GM23338 (cell line): ENCODE data around the gene COL1A1. TPM values are rescaled to one million over a fixed set of nuclear protein-coding genes. Genes with fewer than 3 reads are reported as not detected.

Experiments used
- ATAC-seq: fragments of 200-7000 bp; cut with Tn5 transposase; 3 replicates; pipeline ENCODE4 v1.9.1; 2020
- DNase-seq: peaks from one replicate; pipeline ENCODE4 v3.0.0-alpha.2; 2015; ENCODE audit warnings: low spot score
- H2AFZ ChIP-seq: fragments of 200-600 bp; sonication (generic); 2 replicates; pipeline ENCODE4 v1.8.0; 2016; ENCODE audit warnings: antibody characterized with exemption, mild to moderate bottlenecking, moderate library complexity
- H3F3A ChIP-seq: fragments of 200-600 bp; sonication (generic); replicated peaks from 2 replicates; pipeline ENCODE4 v1.8.0; 2017; ENCODE audit warnings: antibody characterized with exemption, mixed run types, low read depth
- H3K27ac ChIP-seq: fragments of 200-600 bp; sonication (generic); 2 replicates; pipeline ENCODE4 v1.6.1; 2016; ENCODE audit warnings: low read depth
- H3K27me3 ChIP-seq: fragments of 200-600 bp; sonication (generic); 2 replicates; pipeline ENCODE4 v1.8.0; 2016; ENCODE audit warnings: mild to moderate bottlenecking, mixed run types, moderate library complexity; ENCODE audit not compliant: insufficient read depth
- H3K36me3 ChIP-seq: fragments of 200-600 bp; sonication (generic); 2 replicates; pipeline ENCODE4 v1.8.0; 2016; ENCODE audit warnings: mild to moderate bottlenecking; ENCODE audit not compliant: insufficient read depth
- H3K4me1 ChIP-seq: fragments of 200-600 bp; sonication (generic); 2 replicates; pipeline ENCODE4 v1.8.0; 2016; ENCODE audit warnings: mild to moderate bottlenecking, moderate library complexity; ENCODE audit not compliant: insufficient read depth
- H3K4me2 ChIP-seq: fragments of 200-600 bp; sonication (generic); 2 replicates; pipeline ENCODE4 v1.7.1; 2017; ENCODE audit warnings: mixed run types
- H3K4me3 ChIP-seq: fragments of 200-600 bp; sonication (generic); 2 replicates; pipeline ENCODE4 v1.6.1; 2016; ENCODE audit warnings: mixed run types
- H3K79me2 ChIP-seq: fragments of 200-600 bp; sonication (generic); replicated peaks from 2 replicates; pipeline ENCODE4 v1.8.0; 2017; ENCODE audit warnings: mild to moderate bottlenecking; ENCODE audit not compliant: insufficient read depth
- H3K9me2 ChIP-seq: fragments of 200-600 bp; sonication (generic); 2 replicates; pipeline ENCODE4 v1.8.0; 2017; ENCODE audit not compliant: insufficient read depth
- H4K20me1 ChIP-seq: fragments of 200-600 bp; sonication (generic); replicated peaks from 2 replicates; pipeline ENCODE4 v1.8.0; 2017; ENCODE audit warnings: mild to moderate bottlenecking; ENCODE audit not compliant: insufficient read depth
- H3K27ac Mint-ChIP-seq: 2 replicates; pipeline ENCODE4 v1.8.0; 2020; ENCODE audit warnings: inconsistent platforms, mild to moderate bottlenecking, moderate library complexity, mixed read lengths
- H3K27me3 Mint-ChIP-seq: 3 replicates; pipeline ENCODE4 v1.8.0; 2022; ENCODE audit warnings: low read depth, mild to moderate bottlenecking, moderate library complexity, mixed read lengths, inconsistent platforms; ENCODE audit not compliant: insufficient read depth, poor library complexity
- H3K36me3 Mint-ChIP-seq: 3 replicates; pipeline ENCODE4 v1.8.0; 2021; ENCODE audit warnings: low read depth, mild to moderate bottlenecking, inconsistent platforms, moderate library complexity, mixed read lengths
- H3K4me1 Mint-ChIP-seq: 3 replicates; pipeline ENCODE4 v1.8.0; 2020; ENCODE audit warnings: mild to moderate bottlenecking, inconsistent platforms, mixed read lengths
- H3K4me3 Mint-ChIP-seq: 3 replicates; pipeline ENCODE4 v1.8.0; 2021; ENCODE audit warnings: moderate library complexity, mild to moderate bottlenecking, inconsistent platforms, mixed read lengths
- H3K9me3 Mint-ChIP-seq: 3 replicates; pipeline ENCODE4 v1.8.0; 2020; ENCODE audit warnings: moderate library complexity, mild to moderate bottlenecking, inconsistent platforms, mixed read lengths
- CREB1 ChIP-seq: fragments of 250-450 bp; sonication (Bioruptor Pico); IDR thresholded peaks from 2 replicates; pipeline ENCODE4 v1.5.0; 2020; ENCODE audit warnings: low read depth, mild to moderate bottlenecking, moderate library complexity
- CTCF ChIP-seq, 2 experiments: fragments of 200-600 bp in 1 of 2; sonication (generic) in 1 of 2; conservative IDR thresholded peaks; 2 replicates each; pipeline versions ENCODE4 v1.5.1 to v1.6.1; 2016 to 2017; ENCODE audit warnings: antibody characterized with exemption in 2 of 2, low read depth in 2 of 2, mild to moderate bottlenecking in 2 of 2, moderate library complexity in 1 of 2
- ETS1 ChIP-seq: IDR thresholded peaks from 2 replicates; pipeline ENCODE4 v1.6.1; 2016; ENCODE audit warnings: antibody characterized with exemption
- EZH2 ChIP-seq: fragments of 200-600 bp; sonication (generic); IDR thresholded peaks from one replicate; pipeline ENCODE4 v1.8.0; 2017; ENCODE audit warnings: antibody characterized with exemption, mild to moderate bottlenecking, low read depth; ENCODE audit not compliant: unreplicated experiment
- EZH2phosphoT487 ChIP-seq: fragments of 200-600 bp; sonication (generic); IDR thresholded peaks from one replicate; pipeline ENCODE4 v1.8.1; 2018; ENCODE audit warnings: antibody characterized with exemption; ENCODE audit not compliant: unreplicated experiment
- JUNB ChIP-seq: IDR thresholded peaks from one replicate; pipeline ENCODE4 v1.6.1; 2016; ENCODE audit warnings: antibody characterized with exemption; ENCODE audit not compliant: unreplicated experiment
- NANOG ChIP-seq: IDR thresholded peaks from 2 replicates; pipeline ENCODE4 v1.6.1; 2016; ENCODE audit warnings: antibody characterized with exemption, borderline replicate concordance
- POLR2AphosphoS5 ChIP-seq: IDR thresholded peaks from 2 replicates; pipeline ENCODE4 v1.6.1; 2016; ENCODE audit warnings: antibody characterized with exemption, low read depth
- REST ChIP-seq: IDR thresholded peaks from one replicate; pipeline ENCODE4 v1.6.1; 2018; ENCODE audit warnings: antibody characterized with exemption; ENCODE audit not compliant: unreplicated experiment
- ZNF114 ChIP-seq: fragments of 250-450 bp; sonication (Bioruptor Pico); IDR thresholded peaks from 2 replicates; pipeline ENCODE4 v1.5.0; 2020; ENCODE audit warnings: mild to moderate bottlenecking, moderate library complexity
- ZNF331 ChIP-seq: fragments of 250-450 bp; sonication (Bioruptor Pico); IDR thresholded peaks from 2 replicates; pipeline ENCODE4 v1.5.0; 2020; ENCODE audit warnings: low read depth, mild to moderate bottlenecking, moderate library complexity
- polyA plus RNA-seq: library from polyadenylated mRNA; unstranded; fragments of >200 nt; fragmentation: Nextera tagmentation; extraction: Ambion mirVana; gene quantifications from 2 replicates; pipeline ENCODE4 v1.2.1, GENCODE V29; 2016
- total RNA-seq: library from RNA; depleted of rRNA; stranded (reverse); fragments of >200 nt; shearing (Covaris generic); gene quantifications from 2 replicates; pipeline ENCODE4 v1.2.3, GENCODE V29; 2014

COL1A1 gene
- total and polyA plus RNA-seq, 2 experiments from 2014 or later = 21.2 to 34.3 TPM

DNA sequence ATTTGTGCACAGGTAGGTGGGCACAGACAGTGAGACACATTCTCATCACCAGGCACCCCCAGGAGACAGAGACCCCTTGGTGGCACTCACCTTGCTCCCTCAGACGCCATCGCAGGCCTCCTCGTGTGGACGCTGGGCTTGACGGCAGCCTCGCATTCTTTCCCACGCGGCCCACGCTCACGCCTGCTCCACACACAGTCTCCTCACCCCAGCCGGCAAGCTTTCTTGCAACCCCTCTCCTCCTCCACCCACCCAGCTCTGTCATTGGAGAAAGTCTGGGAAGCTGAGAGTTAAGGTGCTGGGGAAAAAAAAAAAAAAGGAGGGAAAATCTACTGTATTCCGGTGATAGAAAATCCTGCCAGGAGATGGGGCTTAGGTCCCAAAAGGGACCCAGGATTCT, 20.8 kb downstream of the COL1A1 start (continued):
- no peak for TF ChIP-seq REST
- TF ChIP-seq CTCF (conservative IDR thresholded peaks at IDR 0.05; ENCODE audit: low read depth in 2 of 2) = no peak
- no peak for TF ChIP-seq ZNF114
- no peak for TF ChIP-seq EZH2
- no peak for TF ChIP-seq EZH2phosphoT487
- no peak for TF ChIP-seq JUNB
- no peak for TF ChIP-seq ETS1
- TF ChIP-seq CREB1 (CRISPR knock-in tag) = no peak
- TF ChIP-seq POLR2AphosphoS5 = no peak
- no peak for TF ChIP-seq NANOG

DNA sequence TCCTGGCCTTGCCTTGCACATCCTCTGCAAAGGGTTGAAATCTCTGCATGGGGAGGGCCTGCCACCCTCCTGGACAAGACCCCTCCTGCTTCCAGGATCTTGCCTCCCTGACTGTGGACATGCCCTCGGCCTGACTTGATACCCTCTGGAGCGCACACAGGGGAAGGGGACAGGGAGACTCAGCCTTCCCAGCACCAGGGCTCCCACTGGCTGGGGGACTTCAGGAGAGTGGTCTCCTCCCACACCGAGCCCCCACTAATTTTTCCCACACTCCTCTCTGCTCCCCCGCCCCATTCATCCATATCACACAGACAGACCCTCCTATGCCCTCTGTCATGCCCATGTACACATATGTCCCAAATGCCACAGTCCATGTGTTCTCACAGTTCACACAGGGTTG, 21.3 kb downstream of the COL1A1 start:
- no peak overlapping the region for H3K27ac Mint-ChIP-seq
- ATAC-seq = no peak
- H4K20me1 ChIP-seq = no peaks in the 10 kb centered on the region
- no peaks in the 10 kb centered on the region for H3K9me2 ChIP-seq
- peaks cover 19% of the 10 kb centered on the region for H3K27me3 Mint-ChIP-seq
- H3K4me2 ChIP-seq = no peak overlapping the region
- H3K27me3 ChIP-seq = no peaks in the 10 kb centered on the region
- H3K4me3 ChIP-seq = no peak overlapping the region
- no peaks in the 10 kb centered on the region for H3K36me3 ChIP-seq
- no peak overlapping the region for H3K4me3 Mint-ChIP-seq
- H3K79me2 ChIP-seq = no peaks in the 10 kb centered on the region
- no peaks in the 10 kb centered on the region for H3K9me3 Mint-ChIP-seq
- H3F3A ChIP-seq = 0 out of 2 replicates have a peak, but pooled peaks cover 8% of the 10 kb centered on the region
- DNase-seq = no peak
- H3K4me1 Mint-ChIP-seq = peaks cover 45% of the 10 kb centered on the region
- no peak overlapping the region for H2AFZ ChIP-seq
- H3K27ac ChIP-seq = no peak overlapping the region
- peaks cover under 1% of the 10 kb centered on the region; the same call in 1 of the 3 replicates for H3K36me3 Mint-ChIP-seq
- H3K4me1 ChIP-seq = peaks cover 38% of the 10 kb centered on the region
- TF ChIP-seq CTCF (conservative IDR thresholded peaks at IDR 0.05; ENCODE audit: low read depth in 2 of 2) (no peak), POLR2AphosphoS5 (no peak), REST (no peak), ZNF331 (no peak), EZH2 (no peak), ETS1 (no peak), NANOG (no peak), EZH2phosphoT487 (no peak), ZNF114 (no peak), CREB1 (CRISPR knock-in tag) (no peak)
